Erythroblast (primary cell): ENCODE measurements around the gene CSRP1.

Source experiments
- GATA1 ChIP-seq: IDR thresholded peaks from 2 replicates; pipeline ENCODE4 v1.6.1; 2011; ENCODE audit warnings: low read depth, mild to moderate bottlenecking, control low read depth, low read length, moderate library complexity
- POLR2A ChIP-seq: IDR thresholded peaks from 2 replicates; pipeline ENCODE4 v1.6.1; 2011; ENCODE audit warnings: mild to moderate bottlenecking, low read length

DNA sequence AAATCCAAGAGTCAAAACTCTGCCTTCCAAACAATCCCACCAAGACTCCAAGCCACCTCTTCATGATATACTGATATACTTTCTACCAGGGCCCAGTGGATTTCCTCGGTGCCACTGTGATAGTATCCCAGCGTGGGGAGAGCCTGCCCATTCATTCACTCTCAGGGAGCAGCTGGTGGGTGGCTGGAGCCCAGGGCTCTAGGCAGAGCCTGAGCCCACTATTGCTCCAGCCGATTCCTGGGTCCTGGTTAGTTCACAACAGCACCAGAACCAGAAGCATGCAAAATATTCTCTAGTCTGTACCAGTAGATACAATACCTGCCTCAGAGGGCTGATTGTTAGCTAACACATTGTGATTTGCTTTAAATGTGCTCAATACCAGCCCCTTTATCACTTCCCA, 831 bp downstream of the CSRP1 start:
- TF ChIP-seq POLR2A (no peak), GATA1 (no peak)
